H9 (cell line): ENCODE measurements around the gene PIN1. TPM values are rescaled to one million over a fixed set of nuclear protein-coding genes. Genes with fewer than 3 reads are reported as not detected.

Source experiments
- DNase-seq: peaks from one replicate; pipeline ENCODE4 v3.0.0-alpha.2; 2017
- H2AFZ ChIP-seq: one replicate; pipeline ENCODE4 v1.6.1; 2013; ENCODE audit warnings: mild to moderate bottlenecking, low read length, control low read depth, moderate library complexity
- H2AK5ac ChIP-seq: 2 replicates; pipeline ENCODE4 v1.6.1; 2013; ENCODE audit warnings: low read length, control low read depth, mixed read lengths; ENCODE audit not compliant: insufficient read length
- H2BK120ac ChIP-seq: one replicate; pipeline ENCODE4 v1.6.1; 2013; ENCODE audit warnings: low read depth, mild to moderate bottlenecking, low read length, control low read depth, inconsistent platforms; ENCODE audit not compliant: poor library complexity, severe bottlenecking
- H2BK12ac ChIP-seq: 2 replicates; pipeline ENCODE4 v1.6.1; 2013; ENCODE audit warnings: low read length, control low read depth, mixed read lengths, low read depth; ENCODE audit not compliant: insufficient read length
- H2BK15ac ChIP-seq: 2 replicates; pipeline ENCODE4 v1.6.1; 2013; ENCODE audit warnings: low read depth, low read length, control low read depth
- H2BK20ac ChIP-seq: one replicate; pipeline ENCODE4 v1.6.1; 2013; ENCODE audit warnings: low read depth, mild to moderate bottlenecking, low read length, control low read depth, inconsistent platforms; ENCODE audit not compliant: poor library complexity, severe bottlenecking
- H2BK5ac ChIP-seq: 2 replicates; pipeline ENCODE4 v1.6.1; 2013; ENCODE audit warnings: low read length, control low read depth, mixed read lengths; ENCODE audit not compliant: insufficient read length
- H3K14ac ChIP-seq: 2 replicates; pipeline ENCODE4 v1.6.1; 2013; ENCODE audit warnings: low read length, control low read depth; ENCODE audit not compliant: insufficient read depth
- H3K18ac ChIP-seq: 2 replicates; pipeline ENCODE4 v1.6.1; 2013; ENCODE audit warnings: low read depth, mild to moderate bottlenecking, mixed read lengths, low read length, control low read depth; ENCODE audit not compliant: insufficient read length
- H3K23ac ChIP-seq: 2 replicates; pipeline ENCODE4 v1.6.1; 2013; ENCODE audit warnings: low read length, control low read depth, mixed read lengths, low read depth; ENCODE audit not compliant: insufficient read length
- H3K23me2 ChIP-seq: 2 replicates; pipeline ENCODE4 v1.6.1; 2013; ENCODE audit warnings: low read depth, mild to moderate bottlenecking, mixed read lengths, low read length, control low read depth; ENCODE audit not compliant: insufficient read length, poor library complexity, severe bottlenecking
- H3K27ac ChIP-seq: 2 replicates; pipeline ENCODE4 v1.5.1; 2013; ENCODE audit warnings: low read length, control low read depth, mixed read lengths, low read depth; ENCODE audit not compliant: insufficient read length
- H3K27me3 ChIP-seq: 2 replicates; pipeline ENCODE4 v1.6.1; 2013; ENCODE audit warnings: low read length, control low read depth, inconsistent platforms; ENCODE audit not compliant: insufficient read depth
- H3K4ac ChIP-seq: 2 replicates; pipeline ENCODE4 v1.6.1; 2013; ENCODE audit warnings: low read depth, mild to moderate bottlenecking, control low read depth, inconsistent platforms, low read length, moderate library complexity
- H3K4me1 ChIP-seq: 2 replicates; pipeline ENCODE4 v1.6.1; 2013; ENCODE audit warnings: low read length, control low read depth, inconsistent platforms; ENCODE audit not compliant: insufficient read depth
- H3K4me2 ChIP-seq: 2 replicates; pipeline ENCODE4 v1.6.1; 2013; ENCODE audit warnings: low read length, control low read depth, mixed read lengths; ENCODE audit not compliant: insufficient read length, insufficient read depth
- H3K56ac ChIP-seq: 2 replicates; pipeline ENCODE4 v1.6.1; 2013; ENCODE audit warnings: low read depth, mild to moderate bottlenecking, mixed read lengths, low read length, control low read depth; ENCODE audit not compliant: insufficient read length
- H3K79me1 ChIP-seq: 2 replicates; pipeline ENCODE4 v1.6.1; 2013; ENCODE audit warnings: low read depth, mild to moderate bottlenecking, moderate library complexity, low read length, control low read depth, inconsistent platforms; ENCODE audit not compliant: insufficient read depth, poor library complexity, severe bottlenecking
- H3K79me2 ChIP-seq: 2 replicates; pipeline ENCODE4 v1.6.1; 2013; ENCODE audit warnings: low read length, control low read depth, inconsistent platforms; ENCODE audit not compliant: insufficient read depth
- H3K9ac ChIP-seq: 2 replicates; pipeline ENCODE4 v1.6.1; 2013; ENCODE audit warnings: low read length, control low read depth, mixed read lengths; ENCODE audit not compliant: insufficient read length; ENCODE audit errors: extremely low read depth
- H3K9me3 ChIP-seq: one replicate; pipeline ENCODE4 v1.6.1; 2013; ENCODE audit warnings: low read depth, low read length, inconsistent platforms; ENCODE audit not compliant: control insufficient read depth
- H3T11ph ChIP-seq: one replicate; pipeline ENCODE4 v1.6.1; 2013; ENCODE audit warnings: mild to moderate bottlenecking, low read length, control low read depth, inconsistent platforms
- H4K20me1 ChIP-seq: one replicate; pipeline ENCODE4 v1.6.1; 2013; ENCODE audit not compliant: control insufficient read depth, insufficient read length, insufficient read depth
- H4K5ac ChIP-seq: 2 replicates; pipeline ENCODE4 v1.6.1; 2013; ENCODE audit warnings: low read depth, mild to moderate bottlenecking, mixed read lengths, low read length, control low read depth; ENCODE audit not compliant: insufficient read length
- H4K8ac ChIP-seq: replicated peaks from 2 replicates; pipeline ENCODE4 v1.6.1; 2013; ENCODE audit warnings: low read length, control low read depth, mixed read lengths, low read depth; ENCODE audit not compliant: insufficient read length
- H4K91ac ChIP-seq: 2 replicates; pipeline ENCODE4 v1.6.1; 2013; ENCODE audit warnings: low read depth, mild to moderate bottlenecking, moderate library complexity, mixed read lengths, low read length, control low read depth; ENCODE audit not compliant: insufficient read length
- H3K27ac Mint-ChIP-seq, 3 experiments: 2 replicates in 2 of 3; 3 replicates in 1 of 3; pipeline ENCODE4 v1.8.0; 2020 to 2021; ENCODE audit warnings: mixed read lengths in 3 of 3, mild to moderate bottlenecking in 1 of 3, moderate library complexity in 1 of 3
- H3K27me3 Mint-ChIP-seq: 2 replicates; pipeline ENCODE4 v1.8.0; 2021; ENCODE audit warnings: low read depth, mild to moderate bottlenecking, moderate library complexity, mixed read lengths
- H3K36me3 Mint-ChIP-seq, 3 experiments: 2 replicates in 2 of 3; 3 replicates in 1 of 3; pipeline ENCODE4 v1.8.0; 2020 to 2021; ENCODE audit warnings: low read depth in 3 of 3, mixed read lengths in 3 of 3; ENCODE audit not compliant: insufficient read depth in 1 of 3
- H3K4me1 Mint-ChIP-seq, 2 experiments: 2 replicates each; pipeline ENCODE4 v1.8.0; 2020; ENCODE audit warnings: mixed read lengths in 2 of 2
- H3K4me3 Mint-ChIP-seq, 2 experiments: 2 replicates in 1 of 2; 3 replicates in 1 of 2; pipeline ENCODE4 v1.8.0; 2020 to 2021; ENCODE audit warnings: mild to moderate bottlenecking in 2 of 2, mixed read lengths in 2 of 2, moderate library complexity in 1 of 2
- H3K9me3 Mint-ChIP-seq, 2 experiments: 2 replicates in 1 of 2; 3 replicates in 1 of 2; pipeline ENCODE4 v1.8.0; 2020; ENCODE audit warnings: mild to moderate bottlenecking in 2 of 2, mixed read lengths in 2 of 2, moderate library complexity in 1 of 2
- WGBS: extraction: QIAGEN DNeasy Blood & Tissue Kit; methylation state at CpG from one replicate; pipeline ENCODE4 v1.1.7; 2013; ENCODE audit warnings: missing lambda C conversion rate, low lambda C conversion rate, mixed read lengths; ENCODE audit not compliant: insufficient read length; ENCODE audit errors: extremely low coverage; 5-methylcytosine and 5-hydroxymethylcytosine counted together
- total RNA-seq: library from RNA; stranded (reverse); gene quantifications from 2 replicates; pipeline ENCODE4 v1.2.1, GENCODE V29; 2021
- TF ChIP-seq, protein P1 (sequence below): fragments of 200-600 bp; sonication (generic); conservative IDR thresholded peaks from 3 replicates; pipeline ENCODE4 v1.8.0; 2021; ENCODE audit warnings: antibody characterized with exemption, mild to moderate bottlenecking

Gene PIN1
- total RNA-seq, 1 experiment from 2014 or later, result 110 TPM

DNA sequence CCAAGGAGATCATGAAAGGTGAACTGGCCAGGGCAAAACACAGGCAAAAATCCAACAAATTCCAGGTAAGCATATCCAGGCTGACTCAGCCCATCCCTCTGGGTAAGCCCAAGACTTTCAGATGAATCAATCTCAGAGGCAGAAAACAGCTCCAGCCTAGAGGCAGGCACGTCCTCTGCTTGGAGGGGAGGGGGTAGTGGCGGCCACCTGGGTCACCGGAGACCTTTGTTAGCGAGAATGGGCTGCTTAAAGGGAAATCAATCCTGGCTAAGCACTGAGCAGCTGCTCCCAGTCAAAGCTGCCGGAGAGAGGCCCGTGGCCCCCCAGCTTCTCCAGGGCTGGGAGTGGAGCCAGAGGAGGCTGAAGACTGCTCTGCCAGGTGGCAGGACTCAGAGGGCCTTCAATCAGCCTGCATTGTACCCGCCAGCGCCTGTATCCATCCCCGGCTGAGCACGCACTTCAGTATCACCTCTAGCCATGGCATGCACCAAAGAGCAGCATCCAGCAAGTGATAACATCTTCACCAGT, 48.2 kb downstream of the PIN1 start:
- H3K36me3 Mint-ChIP-seq, result peaks cover 2 to 5% (median 4%) of the 10 kb centered on the region in 3 experiments; a peak in 6 of 7 replicates
- Histone ChIP-seq H3K4me1 (no peaks in the 10 kb centered on the region), H3K9me3 (no peaks in the 10 kb centered on the region), H4K5ac (no peak overlapping the region), H3K27me3 (no peaks in the 10 kb centered on the region), H2BK12ac (no peak overlapping the region), H3K14ac (no peak overlapping the region), H4K20me1 (no peaks in the 10 kb centered on the region), H3K4me2 (no peak overlapping the region), H2AK5ac (no peak overlapping the region), H3K79me2 (no peaks in the 10 kb centered on the region), H2AFZ (no peak overlapping the region), H2BK120ac (no peak overlapping the region), H4K91ac (no peak overlapping the region), H3K23ac (no peak overlapping the region), H3K56ac (no peak overlapping the region), H4K8ac (no peak overlapping the region), H3K79me1 (no peaks in the 10 kb centered on the region), H3K27ac (no peak overlapping the region), H2BK20ac (no peak overlapping the region), H3K23me2 (no peaks in the 10 kb centered on the region), H2BK15ac (no peak overlapping the region), H3K9ac (no peak overlapping the region), H3K4ac (no peak overlapping the region), H3T11ph (no peak overlapping the region), H2BK5ac (no peak overlapping the region), H3K18ac (no peak overlapping the region)
- peaks cover 8 to 10% of the 10 kb centered on the region in 2 experiments for H3K4me1 Mint-ChIP-seq
- no peaks in the 10 kb centered on the region for H3K27me3 Mint-ChIP-seq
- TF ChIP-seq, protein P1, sequence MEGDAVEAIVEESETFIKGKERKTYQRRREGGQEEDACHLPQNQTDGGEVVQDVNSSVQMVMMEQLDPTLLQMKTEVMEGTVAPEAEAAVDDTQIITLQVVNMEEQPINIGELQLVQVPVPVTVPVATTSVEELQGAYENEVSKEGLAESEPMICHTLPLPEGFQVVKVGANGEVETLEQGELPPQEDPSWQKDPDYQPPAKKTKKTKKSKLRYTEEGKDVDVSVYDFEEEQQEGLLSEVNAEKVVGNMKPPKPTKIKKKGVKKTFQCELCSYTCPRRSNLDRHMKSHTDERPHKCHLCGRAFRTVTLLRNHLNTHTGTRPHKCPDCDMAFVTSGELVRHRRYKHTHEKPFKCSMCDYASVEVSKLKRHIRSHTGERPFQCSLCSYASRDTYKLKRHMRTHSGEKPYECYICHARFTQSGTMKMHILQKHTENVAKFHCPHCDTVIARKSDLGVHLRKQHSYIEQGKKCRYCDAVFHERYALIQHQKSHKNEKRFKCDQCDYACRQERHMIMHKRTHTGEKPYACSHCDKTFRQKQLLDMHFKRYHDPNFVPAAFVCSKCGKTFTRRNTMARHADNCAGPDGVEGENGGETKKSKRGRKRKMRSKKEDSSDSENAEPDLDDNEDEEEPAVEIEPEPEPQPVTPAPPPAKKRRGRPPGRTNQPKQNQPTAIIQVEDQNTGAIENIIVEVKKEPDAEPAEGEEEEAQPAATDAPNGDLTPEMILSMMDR, result no peak
- no peaks in the 10 kb centered on the region for H3K9me3 Mint-ChIP-seq
- H3K27ac Mint-ChIP-seq, result peak overlapping the region; percentile 70 to 86 (median 82); a peak in 6 of 7 replicates
- H3K4me3 Mint-ChIP-seq, result no peak overlapping the region
- DNase-seq, result peak; percentile 51
- no CpG with 5 or more reads among the region's 10 CpGs for WGBS
